A673 (cell line): ENCODE data around the gene KDM5D. TPM values are rescaled to one million over a fixed set of nuclear protein-coding genes. Genes with fewer than 3 reads are reported as not detected.

Experiments used
- Bru-seq: library from RNA; stranded (reverse); fragments of 400-500 nt; gene quantifications from one replicate; lab custom pipeline; 2021; lab: Mats Ljungman, UMichigan
- BruChase-seq, 2 experiments: library from RNA; stranded (reverse); fragments of 400-500 nt; gene quantifications; one replicate each; lab custom pipeline; 2021; lab: Mats Ljungman, UMichigan
- BruUV-seq: library from RNA; stranded (reverse); fragments of 400-500 nt; replicated peaks from 2 replicates; lab custom pipeline; 2021; lab: Mats Ljungman, UMichigan
- CTCF ChIA-PET: fragments of 300-600 bp; sonication (Branson Sonifier 250); formaldehyde crosslinking; loops from one replicate; lab custom pipeline; 2022; ENCODE audit warnings: antibody characterized with exemption; lab: Charles Lee
- POLR2A ChIA-PET: fragments of 300-600 bp; sonication (Branson Sonifier 250); formaldehyde crosslinking; loops from one replicate; lab custom pipeline; 2022; ENCODE audit warnings: antibody characterized with exemption; ENCODE audit not compliant: low non-redundant PET; lab: Charles Lee
- DNase-seq: peaks from one replicate; pipeline ENCODE4 v3.0.0-alpha.2; 2015; ENCODE audit warnings: low spot score
- H3K27ac ChIP-seq: fragments of 200-600 bp; sonication (generic); 2 replicates; pipeline ENCODE4 v1.5.1; 2016; ENCODE audit warnings: mixed run types, low read depth, mild to moderate bottlenecking, mixed read lengths, antibody characterized with exemption, low read length; ENCODE audit not compliant: poor library complexity, severe bottlenecking
- H3K27me3 ChIP-seq: fragments of 200-600 bp; sonication (generic); replicated peaks from 2 replicates; pipeline ENCODE4 v1.6.1; 2017; ENCODE audit warnings: mixed run types, low read depth, mild to moderate bottlenecking, mixed read lengths, antibody characterized with exemption, low read length; ENCODE audit not compliant: insufficient read depth, poor library complexity
- H3K36me3 ChIP-seq: fragments of 200-600 bp; sonication (generic); 2 replicates; pipeline ENCODE4 v1.6.1; 2016; ENCODE audit warnings: mixed run types, mild to moderate bottlenecking, mixed read lengths, antibody characterized with exemption, low read length; ENCODE audit not compliant: insufficient read depth, poor library complexity, severe bottlenecking
- H3K4me1 ChIP-seq: fragments of 200-600 bp; sonication (generic); 2 replicates; pipeline ENCODE4 v1.6.1; 2017; ENCODE audit warnings: mixed run types, mild to moderate bottlenecking, mixed read lengths, antibody characterized with exemption, low read length; ENCODE audit not compliant: insufficient read depth, poor library complexity, severe bottlenecking
- H3K4me3 ChIP-seq: fragments of 200-600 bp; sonication (generic); 2 replicates; pipeline ENCODE4 v1.5.1; 2016; ENCODE audit warnings: low read depth, mixed run types, mild to moderate bottlenecking, mixed read lengths, low read length; ENCODE audit not compliant: poor library complexity, severe bottlenecking
- H3K9me3 ChIP-seq: fragments of 200-600 bp; sonication (generic); 2 replicates; pipeline ENCODE4 v1.6.1; 2016; ENCODE audit warnings: mixed run types, low read depth, mild to moderate bottlenecking, mixed read lengths, antibody characterized with exemption, low read length; ENCODE audit not compliant: poor library complexity, severe bottlenecking
- CTCF ChIP-seq: fragments of 300-800, 200-600 bp; sonication (generic); conservative IDR thresholded peaks from 2 replicates; pipeline ENCODE4 v1.5.1; 2017; ENCODE audit warnings: low read depth, mild to moderate bottlenecking, antibody characterized with exemption, low read length, moderate library complexity, mixed read lengths
- EZH2 ChIP-seq: fragments of 200-600 bp; sonication (generic); IDR thresholded peaks from 2 replicates; pipeline ENCODE4 v1.6.1; 2017; ENCODE audit warnings: borderline replicate concordance, low read depth, mild to moderate bottlenecking, mixed read lengths, antibody characterized with exemption, low read length; ENCODE audit not compliant: poor library complexity, severe bottlenecking
- intact Hi-C: fragments of 100-400 bp; cut with micrococcal nuclease; formaldehyde crosslinking; loops from one replicate; pipeline ENCODE4 v1.10.0; 2022; ENCODE audit not compliant: unreplicated experiment
- long read RNA-seq: library from polyadenylated mRNA; stranded (forward); transcript quantifications from one replicate; pipeline ENCODE4 v2.0.0, GENCODE V29; 2022
- total RNA-seq: library from RNA; stranded (reverse); gene quantifications from 2 replicates; pipeline ENCODE4 v1.2.3, GENCODE V29; 2021

The KDM5D gene
- total RNA-seq (not detected in 2 replicates), Bru-seq, nascent RNA (not detected), BruChase-seq, experiment 1, labeled RNA remaining after a 2-hour chase (not detected), BruChase-seq, experiment 2, labeled RNA remaining after a 6-hour chase (not detected)
- long read RNA-seq = 0 reads

- Histone ChIP-seq H3K4me3 (no peak within 1 kb of the TSS), H3K36me3 (no peaks in the 10 kb centered on the region), H3K27ac (no peak within 1 kb of the TSS), H3K4me1 (no peaks in the 10 kb centered on the region), H3K27me3 (no peaks in the 10 kb centered on the region), H3K9me3 (no peaks in the 10 kb centered on the region)
- ChIA-PET CTCF (no interaction called here), POLR2A (no interaction called here)
- intact Hi-C loops = no loop called here
- no TSS peak for BruUV-seq
- DNase-seq = no peak
- no peak for TF ChIP-seq CTCF
- no peak for TF ChIP-seq EZH2
Observed at GRCh38 chrY:19744381-19745378, at the start of gene KDM5D. TSS of gene KDM5D (minus strand) at chrY:19744726. CDS start at chrY:19744534, 192 bp downstream.

GRCh38 chrY:19768375-19768774, 23.8 kb upstream of the KDM5D start:
- Histone ChIP-seq H3K27ac (no peak overlapping the region), H3K4me3 (no peak overlapping the region), H3K9me3 (no peaks in the 10 kb centered on the region), H3K36me3 (no peaks in the 10 kb centered on the region), H3K4me1 (no peaks in the 10 kb centered on the region), H3K27me3 (no peaks in the 10 kb centered on the region)
- ChIA-PET POLR2A (no interaction called here), CTCF (no interaction called here)
- intact Hi-C loops = no loop called here
- BruUV-seq = no TSS peak
- no peak for TF ChIP-seq EZH2
- TF ChIP-seq CTCF = no peak
- no peak for DNase-seq

- POLR2A ChIA-PET = no interaction called here
- CTCF ChIA-PET = no interaction called here
- no peak for TF ChIP-seq EZH2
- TF ChIP-seq CTCF = no peak
- no TSS peak for BruUV-seq
- Histone ChIP-seq H3K9me3 (no peaks in the 10 kb centered on the region), H3K4me1 (no peaks in the 10 kb centered on the region), H3K27me3 (no peaks in the 10 kb centered on the region), H3K36me3 (no peaks in the 10 kb centered on the region), H3K27ac (no peak overlapping the region), H3K4me3 (no peak overlapping the region)
- intact Hi-C loops = no loop called here
- no peak for DNase-seq
Observed at GRCh38 chrY:19743331-19743730, 1.2 kb downstream of the KDM5D start.
